K562 (cell line): ENCODE data around the gene PRPF8. TPM values are rescaled to one million over a fixed set of nuclear protein-coding genes. Genes with fewer than 3 reads are reported as not detected.

Experiments
- ATF3 ChIP-seq, 2 experiments: fragments of 450-650 bp in 1 of 2; sonication (generic) in 1 of 2; formaldehyde crosslinking in 1 of 2; IDR thresholded peaks in 1 of 2; conservative IDR thresholded peaks in 1 of 2; 2 replicates each; pipeline versions ENCODE4 v1.6.1 to v1.8.1; 2016 to 2023; ENCODE audit warnings: mild to moderate bottlenecking in 2 of 2, moderate library complexity in 2 of 2, inconsistent platforms in 1 of 2, missing genetic modification reagents in 1 of 2
- BRD4 ChIP-seq: fragments of 200-600 bp; sonication (generic); IDR thresholded peaks from 2 replicates; pipeline ENCODE4 v1.6.1; 2017; ENCODE audit warnings: inconsistent platforms
- C11orf30 ChIP-seq: fragments of 450-650 bp; IDR thresholded peaks from 2 replicates; pipeline ENCODE4 v1.6.1; 2016; ENCODE audit warnings: low read depth, mild to moderate bottlenecking
- CBFA2T2 ChIP-seq: fragments of 450-650 bp; conservative IDR thresholded peaks from 2 replicates; pipeline ENCODE4 v1.6.1; 2017; ENCODE audit warnings: mild to moderate bottlenecking
- FOXP4 ChIP-seq: sonication (generic); formaldehyde crosslinking; IDR thresholded peaks from 2 replicates; pipeline ENCODE4 v1.8.0; 2022; ENCODE audit warnings: mild to moderate bottlenecking, missing genetic modification reagents, borderline replicate concordance
- HBP1 ChIP-seq: fragments of 450-650 bp; formaldehyde crosslinking; IDR thresholded peaks from 2 replicates; pipeline ENCODE4 v1.4.0; 2022; ENCODE audit warnings: missing genetic modification characterization
- MEF2A ChIP-seq: IDR thresholded peaks from 2 replicates; pipeline ENCODE4 v1.6.1; 2011; ENCODE audit warnings: low read depth, mild to moderate bottlenecking, low read length, moderate library complexity; ENCODE audit not compliant: control insufficient read depth
- SFPQ ChIP-seq: fragments of 200-400 bp; formaldehyde crosslinking; IDR thresholded peaks from 2 replicates; pipeline ENCODE4 v1.6.1; 2017; ENCODE audit warnings: mild to moderate bottlenecking, low read depth, low read length, moderate library complexity
- SIN3A ChIP-seq, 2 experiments: fragments of 150-350 bp in 1 of 2; IDR thresholded peaks; 2 replicates each; pipeline ENCODE4 v1.6.1; 2011 to 2016; ENCODE audit warnings: borderline replicate concordance in 2 of 2, low read depth in 2 of 2, low read length in 2 of 2, mild to moderate bottlenecking in 2 of 2, moderate library complexity in 2 of 2; ENCODE audit not compliant: control insufficient read depth in 1 of 2
- SMARCA5 ChIP-seq: fragments of 450-650 bp; IDR thresholded peaks from 2 replicates; pipeline ENCODE4 v1.6.1; 2016
- TARDBP ChIP-seq: fragments of 450-650 bp; IDR thresholded peaks from 2 replicates; pipeline ENCODE4 v1.6.1; 2016
- TRIM25 ChIP-seq: fragments of 450-650 bp; IDR thresholded peaks from 2 replicates; pipeline ENCODE4 v1.7.0; 2016; ENCODE audit warnings: borderline replicate concordance
- YY1 ChIP-seq, 3 experiments: IDR thresholded peaks; 2 replicates each; pipeline ENCODE4 v1.6.1; 2011; ENCODE audit warnings: low read length in 2 of 3, mild to moderate bottlenecking in 2 of 3, moderate library complexity in 2 of 3, borderline replicate concordance in 1 of 3, control low read depth in 1 of 3, low read depth in 1 of 3; ENCODE audit not compliant: insufficient read depth in 3 of 3, insufficient replicate concordance in 2 of 3, control insufficient read depth in 1 of 3, insufficient read length in 1 of 3; ENCODE audit errors: extremely low read depth in 1 of 3
- ZNF408 ChIP-seq: fragments of 250-450 bp; sonication (Bioruptor Pico); IDR thresholded peaks from 2 replicates; pipeline ENCODE4 v1.4.0; 2020; ENCODE audit warnings: low read depth, mild to moderate bottlenecking, moderate library complexity
- ZNF41 ChIP-seq: fragments of 250-450 bp; sonication (Bioruptor Pico); conservative IDR thresholded peaks from 2 replicates; pipeline ENCODE4 v1.4.0; 2020; ENCODE audit warnings: mild to moderate bottlenecking
- ZNF668 ChIP-seq: fragments of 250-450 bp; sonication (Bioruptor Pico); IDR thresholded peaks from 2 replicates; pipeline ENCODE4 v1.8.0; 2022; ENCODE audit warnings: mild to moderate bottlenecking, inconsistent platforms
- polyA plus RNA-seq, 8 experiments: library from polyadenylated mRNA; depleted of rRNA in 4 of 8; stranded (reverse) in 5 of 8; unstranded in 3 of 8; fragments of >200 nt; fragmentation: Nextera tagmentation in 2 of 8; fragmentation: Illumina TruSeq in 1 of 8; extraction: Ambion mirVana in 2 of 8; extraction: Trizol in 1 of 8; gene quantifications; 2 replicates each; pipeline versions ENCODE4 v1.2.1 to v1.2.3, GENCODE V29; 2011 to 2014; ENCODE audit warnings: inconsistent platforms in 1 of 8, missing spikeins in 1 of 8
- total RNA-seq, 7 experiments: library from RNA; depleted of rRNA in 6 of 7; stranded (reverse); fragments of >200 nt in 6 of 7; fragmentation: Illumina TruSeq in 2 of 7; extraction: Trizol in 2 of 7; gene quantifications; 2 replicates each; pipeline versions ENCODE4 v1.2.1 to v1.2.3, GENCODE V29; 2011 to 2021; ENCODE audit warnings: low replicate concordance in 1 of 7

The PRPF8 gene
- total and polyA plus RNA-seq, 9 of the 15 experiments (the other 6 are each of a cell fraction or from before 2014, with no cell fraction given): 64.3 to 294 (median 85.9) TPM

GRCh38 chr17:1716912-1717695 lies 32.4 kb upstream of the PRPF8 start (continued):
- no peak for TF ChIP-seq HBP1 (CRISPR knock-in tag)
- TF ChIP-seq ZNF41 (CRISPR knock-in tag): no peak
- no peak for TF ChIP-seq TARDBP
- peak; percentile 94 for TF ChIP-seq BRD4
- TF ChIP-seq ZNF408 (CRISPR knock-in tag): no peak
- no peak for TF ChIP-seq TRIM25
- TF ChIP-seq CBFA2T2: peak; percentile 29
- TF ChIP-seq FOXP4: no peak
- no peak for TF ChIP-seq SMARCA5
- TF ChIP-seq SFPQ: no peak
- no peak for TF ChIP-seq ZNF668
- peak in 1 of 3 experiments; percentile 34 for TF ChIP-seq YY1 (IDR thresholded peaks at IDR 0.05; ENCODE audit: borderline replicate concordance in 1 of 3, control insufficient read depth in 1 of 3, extremely low read depth in 1 of 3, insufficient read depth in 3 of 3, insufficient read length in 1 of 3, insufficient replicate concordance in 2 of 3, low read depth in 1 of 3, low read length in 2 of 3)
- peak; percentile 65 to 93; a peak in 3 of 4 replicates for TF ChIP-seq SIN3A (IDR thresholded peaks at IDR 0.05; ENCODE audit: borderline replicate concordance in 2 of 2, control insufficient read depth in 1 of 2, low read depth in 2 of 2, low read length in 2 of 2)
- peak; percentile 26; the same call in 1 of the 2 replicates for TF ChIP-seq ATF3 (IDR thresholded peaks at IDR 0.05)
- TF ChIP-seq ATF3 (CRISPR knock-in tag; conservative IDR thresholded peaks at IDR 0.05): no peak
- TF ChIP-seq C11orf30: peak; percentile 95
- TF ChIP-seq MEF2A: no peak
